Effector CD4-positive, alpha-beta T cell (primary cell): ENCODE measurements around the gene DST.

Source experiments
- DNase-seq: peaks from one replicate; pipeline ENCODE4 v3.0.0-alpha.2; 2020

DST gene

DNA sequence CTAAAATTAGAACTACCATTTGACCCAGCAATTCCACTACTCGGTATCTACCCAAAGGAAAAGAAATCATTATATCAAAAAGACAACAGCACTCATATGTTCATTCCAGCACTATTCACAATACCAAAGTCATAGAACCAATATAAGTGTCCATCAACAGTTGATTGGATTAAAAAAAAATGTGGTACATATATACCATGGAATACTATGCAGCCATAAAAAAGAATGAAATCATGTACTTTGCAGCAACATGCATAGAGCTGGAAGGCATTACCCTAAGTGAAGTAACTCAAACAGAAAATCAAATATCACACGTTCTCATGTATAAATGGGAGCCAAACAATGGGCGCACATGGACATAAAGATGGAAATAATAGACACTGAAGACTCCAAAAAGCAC lies 163.3 kb downstream of the DST start:
- no peak for DNase-seq

DNA sequence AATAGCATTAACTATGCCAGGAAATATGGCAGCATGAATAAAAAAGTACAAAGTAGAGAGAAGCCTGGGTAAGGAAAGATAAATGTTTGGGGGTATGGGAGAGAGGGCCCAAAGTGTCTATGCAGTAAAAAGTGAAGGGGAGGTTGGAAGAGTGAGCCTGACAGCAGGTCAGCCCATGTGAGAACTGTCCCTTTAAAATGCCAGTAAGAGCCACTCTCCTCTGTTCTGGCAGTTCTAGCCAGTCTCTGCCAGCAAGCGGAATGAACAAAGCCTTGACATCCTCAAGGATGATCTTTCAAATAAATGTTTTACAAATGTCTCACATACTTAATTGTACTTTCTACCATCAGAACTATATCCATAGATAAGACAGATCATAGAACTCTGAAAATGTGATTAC lies 164.5 kb downstream of the DST start:
- no peak for DNase-seq

DNA sequence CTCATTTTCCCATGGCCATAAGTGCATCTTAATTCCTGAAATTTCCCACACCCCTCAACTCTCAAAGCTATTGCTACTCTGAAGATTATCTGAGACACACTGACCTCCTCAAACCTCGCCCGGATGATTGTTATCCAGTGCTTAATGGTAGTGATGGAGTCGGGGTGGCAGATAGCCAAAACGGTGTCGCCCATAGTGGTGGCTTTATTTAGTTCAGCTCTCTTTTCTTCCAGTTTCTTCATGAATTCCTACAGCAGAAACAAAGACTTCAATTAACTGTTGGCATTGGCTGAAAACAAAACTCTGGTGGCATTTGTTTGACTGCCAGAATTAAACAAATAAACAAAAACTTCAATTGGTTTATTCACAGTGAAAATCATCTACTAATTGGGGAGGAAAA lies 165.4 kb downstream of the DST start:
- DNase-seq = no peak

DNA sequence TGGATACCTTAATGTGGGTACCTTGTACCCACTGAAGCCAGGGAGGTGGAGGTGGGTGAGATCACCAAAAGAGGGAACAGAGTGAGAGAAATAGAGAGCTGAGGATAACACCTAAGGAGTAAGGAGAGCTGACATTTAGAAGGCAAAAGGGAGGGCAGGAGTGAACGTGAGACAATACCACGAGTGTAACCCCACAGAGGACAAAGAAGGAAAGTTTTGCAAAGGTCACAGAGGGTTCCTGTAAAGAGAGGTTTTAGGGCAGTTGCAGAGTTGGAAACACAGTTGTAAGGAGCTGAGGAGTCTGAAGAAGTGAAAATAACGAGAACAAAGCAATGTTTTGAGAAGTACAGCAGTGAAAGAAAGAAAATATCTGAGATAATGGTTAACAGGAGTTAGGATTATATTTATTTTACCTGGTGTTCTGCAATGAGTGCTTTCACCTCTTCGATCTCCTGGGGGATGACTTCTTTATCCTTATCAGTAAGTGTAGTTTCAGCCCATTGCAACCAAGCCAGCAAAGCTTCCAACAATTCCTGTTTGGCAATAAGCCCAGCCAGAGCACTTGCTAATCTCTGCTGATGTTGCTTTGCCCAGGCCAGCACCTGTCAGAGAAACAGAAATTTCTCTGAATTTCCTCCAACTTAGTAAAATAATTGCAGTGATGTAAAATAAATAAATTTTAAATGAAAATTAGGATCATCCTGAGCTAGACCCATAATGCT lies 166.8 kb downstream of the DST start:
- no peak for DNase-seq

DNA sequence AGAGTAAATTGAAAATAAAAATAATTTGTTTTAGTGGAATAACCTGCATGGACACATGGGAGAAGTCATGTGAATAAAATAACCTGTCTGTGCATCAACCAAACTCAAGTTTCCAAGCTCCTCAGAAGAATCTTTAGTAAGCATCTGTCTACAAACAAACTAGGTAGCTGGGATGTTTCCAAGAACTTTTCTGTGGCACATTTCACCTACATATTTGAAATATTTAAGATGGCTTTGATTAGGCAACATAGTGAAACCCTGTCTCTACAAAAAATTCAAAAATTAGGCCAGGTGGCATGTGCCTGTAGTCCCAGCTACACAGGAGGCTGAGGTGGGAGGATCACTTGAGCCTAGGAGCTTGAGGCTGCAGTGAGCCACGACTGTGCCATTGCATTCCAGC lies 168.2 kb downstream of the DST start:
- no peak for DNase-seq

DNA sequence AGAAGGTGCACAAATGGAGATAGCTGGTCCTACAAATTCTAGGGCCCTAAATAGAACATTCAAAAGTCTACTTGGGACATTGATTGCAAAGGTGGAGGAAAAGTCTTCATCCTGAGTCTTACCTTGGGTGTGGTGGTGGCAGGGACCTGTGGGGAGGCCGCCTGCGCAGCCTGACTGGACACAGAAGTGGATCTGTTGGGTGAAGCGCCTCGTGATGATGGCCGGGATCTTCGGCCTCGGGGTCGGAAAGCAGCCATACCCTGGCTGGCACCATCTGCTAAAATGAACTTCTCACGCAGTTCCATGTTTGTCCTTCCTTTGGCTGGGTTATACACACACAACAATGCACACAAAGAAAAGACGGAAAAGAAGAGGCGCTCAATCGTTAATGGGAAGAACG lies 179.2 kb downstream of the DST start:
- DNase-seq = no peak

DNA sequence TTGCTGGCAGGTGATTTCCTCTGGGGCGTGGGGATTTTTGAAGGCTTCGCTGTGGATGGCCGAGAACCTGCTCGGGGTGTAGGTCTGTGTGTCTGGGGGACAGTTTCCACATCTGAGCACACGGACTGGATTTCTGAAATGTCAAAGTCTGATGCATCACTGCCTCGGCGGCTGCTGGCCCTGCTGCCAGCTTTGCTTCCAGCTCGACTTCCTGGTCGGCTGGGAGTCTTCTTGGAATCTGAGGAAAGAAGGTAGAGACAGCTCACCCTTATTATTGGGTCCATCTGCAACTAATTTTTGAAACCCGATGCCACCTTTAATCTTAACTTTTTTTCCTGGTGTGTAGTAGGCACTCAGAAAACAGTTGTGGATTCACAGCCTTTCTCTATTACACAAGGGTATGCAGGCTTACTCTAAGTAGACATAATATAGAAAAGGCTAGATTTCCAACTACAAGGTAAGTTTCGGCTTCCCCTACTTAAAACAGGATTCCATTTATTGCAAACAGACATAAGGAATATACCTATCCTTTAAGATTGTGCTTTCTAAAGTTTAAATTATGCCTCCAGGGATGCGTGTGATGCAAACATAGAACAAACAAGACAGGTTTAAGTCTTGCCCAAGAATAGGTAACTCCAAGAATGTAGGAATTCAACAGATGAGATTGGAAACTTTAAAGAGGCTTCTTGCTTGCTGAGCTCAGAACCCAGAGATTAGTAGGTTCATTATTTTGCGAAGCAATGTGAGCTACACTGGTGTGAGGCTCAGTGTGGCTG lies 183.5 kb downstream of the DST start:
- no peak for DNase-seq

DNA sequence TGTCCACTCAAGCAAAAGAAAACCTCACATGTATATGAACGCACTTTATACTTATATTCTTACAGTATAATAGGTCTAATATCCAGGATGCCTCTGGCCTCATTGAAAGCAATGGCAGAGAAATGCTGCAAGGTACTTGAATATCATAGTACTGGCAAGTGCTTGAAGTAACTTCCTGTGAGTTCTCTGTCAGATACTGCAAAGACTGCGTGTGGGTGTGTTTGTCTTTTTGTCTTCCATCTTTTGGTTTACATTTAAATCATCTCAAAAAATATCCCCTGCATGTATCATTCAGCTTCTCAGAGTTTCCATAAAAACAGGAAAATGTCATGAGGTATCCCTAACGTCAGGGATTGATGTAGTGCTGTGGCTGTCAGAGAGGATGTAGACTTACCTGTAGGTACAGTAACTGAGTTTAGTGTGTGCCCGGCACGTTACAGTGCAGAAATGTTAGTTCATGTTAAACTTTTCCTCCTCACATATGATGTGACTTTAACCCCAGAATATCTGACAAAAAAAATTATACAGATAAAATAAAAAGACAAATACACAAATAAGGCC lies 184.3 kb downstream of the DST start:
- no peak for DNase-seq

DNA sequence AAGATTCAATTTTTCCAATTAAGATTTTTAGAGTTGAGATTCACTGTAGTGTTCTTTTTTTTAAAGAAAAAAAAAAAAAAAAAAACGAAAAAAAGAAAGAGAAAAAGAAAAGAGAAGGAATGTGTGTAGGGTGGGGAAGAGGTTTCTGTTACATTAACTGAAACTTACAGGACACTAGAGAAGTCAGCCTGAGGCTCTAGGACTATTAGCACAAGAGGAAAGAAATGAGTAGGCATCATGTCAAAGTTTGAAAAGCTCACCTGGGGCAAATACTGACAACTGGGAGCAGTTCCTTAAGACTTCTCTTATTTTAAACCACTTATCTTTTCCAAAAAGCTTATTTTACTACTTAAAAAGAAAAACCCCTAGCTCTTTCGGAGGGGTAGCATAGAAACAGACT lies 185.9 kb downstream of the DST start:
- no peak for DNase-seq

DNA sequence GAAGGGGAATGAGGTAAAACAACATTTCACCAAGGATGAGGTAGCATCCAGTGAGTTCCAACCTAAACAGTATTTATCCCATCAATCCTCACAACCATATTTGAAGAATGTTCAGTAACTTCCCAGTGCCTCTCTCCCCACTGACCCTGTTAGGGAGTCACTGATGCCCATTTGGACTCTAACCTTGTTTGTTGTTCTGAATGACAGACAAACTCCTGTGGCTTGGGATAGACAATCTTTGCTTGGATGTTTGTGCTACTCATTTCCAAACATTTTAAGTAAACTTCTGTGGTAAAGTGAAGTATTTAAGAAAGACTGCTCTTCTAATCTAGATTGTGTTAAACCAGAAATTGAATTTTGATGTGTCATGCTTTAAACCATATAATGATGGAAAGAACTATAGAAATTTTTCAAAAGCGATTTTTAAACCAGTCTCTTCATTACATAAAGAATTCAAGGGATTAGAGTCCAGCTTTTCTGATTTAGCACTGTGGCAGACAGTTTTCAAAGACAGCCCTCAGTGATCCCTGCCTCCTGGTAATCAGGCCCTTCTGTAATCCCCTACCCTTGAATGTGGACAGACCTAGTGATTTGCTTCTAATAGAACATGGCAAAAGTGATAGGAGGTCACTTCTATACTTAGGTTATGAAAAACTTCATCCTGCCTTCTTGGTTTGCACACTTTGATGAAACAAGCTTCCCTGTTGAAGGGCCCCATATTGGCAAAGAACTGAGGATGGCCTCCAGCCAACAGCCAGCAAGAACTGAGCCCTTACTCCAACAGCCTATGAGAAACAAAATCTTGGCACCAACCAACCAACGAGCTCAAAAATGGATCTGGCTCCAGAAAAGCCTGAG lies 191.6 kb downstream of the DST start:
- no peak for DNase-seq

DNA sequence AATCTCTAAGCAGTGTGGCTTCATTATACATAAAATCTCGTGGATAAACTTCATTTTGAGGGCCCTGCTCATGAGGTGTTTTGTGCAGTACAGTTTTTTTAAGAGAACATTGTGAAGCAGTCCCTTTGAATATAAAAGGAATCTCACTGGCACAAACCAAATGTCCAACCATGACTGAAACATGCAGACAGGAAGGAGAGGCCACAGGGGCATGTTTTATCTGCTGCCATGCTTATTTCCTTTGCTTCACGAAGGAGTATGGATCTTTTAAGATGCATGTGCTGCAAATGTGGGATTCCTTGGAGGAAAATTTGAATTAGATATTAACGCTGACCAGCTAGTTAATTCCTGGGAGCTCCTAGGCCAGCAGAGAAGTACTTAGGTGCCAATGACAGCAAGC lies 192.3 kb downstream of the DST start:
- no peak for DNase-seq

DNA sequence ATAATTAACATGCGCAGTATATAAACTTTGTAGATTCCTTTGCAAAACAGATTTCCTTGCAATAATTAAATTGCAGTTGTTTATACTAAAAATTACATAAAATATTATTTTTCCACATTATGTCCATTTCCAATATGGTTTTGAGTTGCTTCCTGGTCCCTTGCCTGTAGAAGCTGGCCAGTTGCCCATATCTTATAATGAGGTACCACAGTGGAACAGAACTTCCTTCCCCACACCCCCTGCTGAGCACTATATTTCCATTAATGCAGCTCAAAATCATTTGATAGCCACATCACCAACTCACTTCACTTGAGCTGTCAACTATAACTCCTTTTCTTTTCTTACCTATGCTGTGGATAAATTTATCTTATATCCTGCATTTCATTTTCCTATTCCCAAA lies 194.6 kb downstream of the DST start:
- no peak for DNase-seq

DNA sequence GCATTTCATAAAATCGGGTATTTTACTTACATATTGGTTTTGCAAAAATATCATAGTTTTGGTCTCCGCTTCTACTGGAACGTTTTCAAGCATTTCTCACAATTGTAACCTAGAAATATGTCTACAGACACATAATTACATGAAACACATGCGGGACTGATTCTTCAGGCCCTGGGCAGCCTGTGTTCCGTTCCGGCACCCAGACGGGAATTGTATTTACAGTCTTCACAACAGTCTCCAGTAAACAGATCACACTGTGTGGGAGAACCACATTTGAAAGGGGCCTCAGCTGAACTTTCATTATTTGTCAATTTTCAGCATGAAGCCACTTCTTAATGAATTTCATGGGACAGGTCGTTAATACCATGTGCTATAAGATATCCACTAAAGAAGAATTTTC lies 196.9 kb downstream of the DST start:
- DNase-seq = no peak

DNA sequence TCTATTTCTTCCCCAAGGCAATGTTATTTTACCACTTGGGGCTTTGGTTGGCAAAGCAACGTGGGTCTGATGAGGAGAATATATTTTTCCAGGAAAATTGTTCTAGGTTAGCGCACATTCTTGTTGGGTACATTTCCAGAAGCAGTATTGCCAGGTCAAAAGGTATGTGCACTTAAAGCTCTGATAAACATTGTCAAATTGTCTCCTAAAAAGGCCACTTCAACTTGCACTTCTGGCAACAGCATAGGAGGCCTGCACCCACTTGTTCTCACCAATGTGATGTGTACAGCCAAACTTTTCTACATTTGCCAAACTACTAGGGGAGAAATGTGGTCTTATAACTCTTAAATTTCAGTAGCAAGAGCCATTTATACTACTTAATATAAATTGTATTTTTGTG lies 197.8 kb downstream of the DST start:
- DNase-seq = no peak

DNA sequence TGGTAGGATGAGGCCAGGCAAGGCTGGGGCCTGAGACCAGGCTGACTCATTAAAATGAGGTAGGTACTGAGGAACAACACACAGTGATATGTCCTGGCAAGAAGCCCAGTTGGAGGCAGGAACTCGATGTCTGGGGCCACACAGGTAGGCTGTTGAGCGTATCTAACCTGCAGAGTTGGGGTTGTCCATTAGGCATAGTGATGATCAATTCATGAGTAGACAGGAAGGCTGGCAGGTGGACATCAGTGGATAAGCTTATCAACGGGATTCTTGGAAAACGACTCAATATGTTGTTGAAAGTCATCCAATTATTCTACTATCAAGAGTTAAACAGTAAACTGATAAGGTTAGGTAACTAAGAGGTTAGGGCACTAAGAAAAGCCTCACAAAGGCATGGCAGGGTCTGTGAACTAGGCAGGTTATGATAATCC lies 202.1 kb downstream of the DST start:
- DNase-seq = no peak

DNA sequence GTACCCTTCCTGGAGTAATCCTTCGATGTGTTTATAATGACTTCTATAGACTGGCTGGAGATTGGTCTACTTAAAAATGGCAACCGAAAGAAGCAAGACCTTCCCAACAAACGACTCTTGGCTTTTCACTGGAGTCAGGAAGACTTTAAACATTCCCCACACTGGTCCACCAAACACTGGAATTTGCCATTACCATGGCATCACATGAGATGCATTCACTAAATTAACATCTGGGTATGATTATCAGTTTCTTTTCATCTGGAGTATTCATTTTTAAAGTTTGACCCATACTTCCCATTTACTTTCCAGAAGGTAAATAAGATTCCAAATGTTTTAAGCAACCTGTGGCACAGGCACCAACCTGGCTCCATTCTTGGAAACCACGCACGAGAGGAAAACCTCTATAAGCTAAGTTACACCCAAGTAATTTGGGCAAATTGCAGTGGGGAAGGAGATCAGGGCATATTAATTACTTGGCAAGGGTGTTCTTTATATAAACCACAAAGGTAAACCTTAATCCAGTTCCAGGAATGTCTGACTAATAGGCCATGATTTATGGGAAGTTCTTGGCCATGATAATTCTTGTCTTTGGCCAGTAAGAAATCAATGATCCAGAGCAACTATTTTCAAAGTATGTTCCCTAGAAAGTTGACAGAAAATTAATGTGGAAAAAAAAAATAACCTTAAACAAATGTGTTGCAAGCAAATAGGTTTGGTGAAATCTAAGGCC lies 205.4 kb downstream of the DST start:
- DNase-seq = no peak

DNA sequence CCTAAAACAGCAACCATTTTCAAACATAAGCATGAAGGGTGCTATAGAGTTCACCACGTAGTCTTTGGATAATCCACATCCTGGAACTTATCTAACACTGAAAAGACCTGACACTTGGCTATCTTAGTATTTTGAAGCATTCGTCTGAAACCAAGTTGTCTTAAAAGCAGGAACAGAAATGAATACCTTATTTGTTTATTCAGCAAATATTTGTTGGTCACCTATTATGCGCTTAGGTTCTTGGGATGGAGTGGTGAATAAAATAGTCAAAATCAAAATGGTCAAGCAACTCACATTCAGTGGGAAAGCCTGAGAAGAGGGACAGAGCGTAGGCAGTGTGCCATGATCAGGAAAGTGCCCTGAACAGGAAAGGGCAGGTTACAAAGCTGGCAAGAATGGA lies 206.9 kb downstream of the DST start:
- DNase-seq = no peak

DNA sequence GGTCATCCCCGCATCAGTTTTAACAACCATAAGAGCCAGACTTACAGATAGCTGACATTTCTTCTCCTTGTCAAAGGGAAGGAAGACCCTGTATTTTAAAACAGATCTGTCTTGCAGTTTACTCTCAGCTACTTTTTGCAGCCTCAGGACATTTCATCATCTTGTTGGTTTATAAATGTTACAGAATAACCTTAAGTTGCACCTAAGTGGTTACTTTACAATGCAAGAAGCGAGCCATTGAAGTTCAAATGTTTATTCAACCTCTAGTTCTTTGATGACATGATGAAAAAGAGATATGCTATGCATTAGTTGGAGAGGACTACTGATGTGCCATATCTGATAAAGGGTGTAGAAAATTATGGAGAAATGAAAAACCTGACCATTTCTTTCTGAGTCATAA lies 207.4 kb downstream of the DST start:
- no peak for DNase-seq

DNA sequence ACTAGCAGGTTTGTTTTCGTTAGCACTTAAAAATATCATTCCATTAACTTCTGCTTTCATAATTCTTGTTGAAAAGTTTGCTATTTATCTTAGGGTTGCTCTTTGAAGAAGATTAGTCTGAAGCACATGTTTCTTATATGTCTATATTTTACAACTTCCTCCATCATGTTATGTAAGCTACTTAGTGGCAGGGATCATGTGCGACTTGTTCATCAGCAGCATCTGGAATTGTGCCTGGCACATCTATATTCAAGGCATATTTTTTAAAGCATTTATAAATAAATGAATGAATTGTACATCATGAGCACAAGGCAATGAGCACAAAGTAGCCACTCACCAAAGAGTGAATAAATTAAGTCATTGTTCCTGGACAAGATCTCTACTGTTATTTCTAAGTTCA lies 208.1 kb downstream of the DST start:
- no peak for DNase-seq

DNA sequence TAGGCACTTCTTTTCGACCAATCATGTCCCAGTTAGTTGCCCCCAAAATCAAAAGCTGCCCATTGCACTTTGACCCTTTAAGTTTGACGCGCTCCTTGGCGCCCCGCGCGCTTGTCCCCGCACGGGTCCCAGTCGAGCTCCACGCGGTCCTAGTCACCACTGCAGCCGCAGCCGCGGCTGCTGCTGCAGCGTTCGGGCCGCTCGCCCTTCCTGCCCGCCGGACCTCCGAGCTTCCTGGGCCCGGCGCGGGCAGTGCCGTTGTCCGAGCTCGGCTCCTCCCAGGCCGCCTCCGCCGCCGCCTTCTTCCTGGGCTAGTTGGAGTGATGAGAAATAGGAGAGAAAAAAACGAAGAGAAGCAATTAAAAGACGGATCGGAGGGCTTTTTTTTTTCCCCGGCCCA lies 209.6 kb downstream of the DST start:
- DNase-seq = no peak

DNA sequence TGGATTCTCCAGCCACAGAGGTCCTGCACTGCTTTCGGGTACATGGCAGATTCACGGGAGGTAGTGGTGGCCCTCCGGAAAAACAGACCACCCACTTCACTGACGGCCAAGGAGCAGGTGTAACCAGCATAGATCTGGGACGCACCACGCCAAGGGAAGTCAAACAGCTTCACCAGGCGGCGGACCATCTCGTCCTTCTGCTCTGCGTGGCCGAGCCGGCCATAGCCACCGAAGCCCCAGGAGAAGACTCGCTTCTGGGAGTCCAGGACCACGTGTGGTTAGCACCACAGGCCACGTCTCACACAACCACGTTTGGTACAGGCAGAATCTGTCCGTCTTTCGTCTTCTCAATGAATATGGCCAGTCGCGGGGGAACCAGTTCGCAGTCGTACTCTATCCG lies 210.5 kb downstream of the DST start:
- DNase-seq = no peak
